Measurements from ENCODE around the gene MEIOB.

MEIOB gene

GRCh38 chr16:1816396-1817275 is 55.3 kb downstream of the MEIOB start:
- no peak; the same call in 2 of the 3 replicates for ATAC-seq
- no peak for TF ChIP-seq CREB5 (CRISPR knock-in tag; IDR thresholded peaks at IDR 0.05; ENCODE audit: low read depth)

- no peak for ATAC-seq
- no peak for TF ChIP-seq CSDC2 (CRISPR knock-in tag; IDR thresholded peaks at IDR 0.05)
- TF ChIP-seq TCF4 (CRISPR knock-in tag; IDR thresholded peaks at IDR 0.05; ENCODE audit: borderline replicate concordance) = no peak
- TF ChIP-seq ESRRG (CRISPR knock-in tag; IDR thresholded peaks at IDR 0.05) = no peak
- TF ChIP-seq ZC3H10 (CRISPR knock-in tag; IDR thresholded peaks at IDR 0.05) = no peak
- TF ChIP-seq RARB (CRISPR knock-in tag; IDR thresholded peaks at IDR 0.05) = no peak
- TF ChIP-seq TSHZ2 (CRISPR knock-in tag; IDR thresholded peaks at IDR 0.05) = no peak
- no peak for TF ChIP-seq BACH2 (CRISPR knock-in tag; IDR thresholded peaks at IDR 0.05; ENCODE audit: borderline replicate concordance)
Observed at GRCh38 chr16:1815461-1815860, 56.5 kb downstream of the MEIOB start.

- TF ChIP-seq TSHZ2 (CRISPR knock-in tag; IDR thresholded peaks at IDR 0.05) = no peak
- no peak for TF ChIP-seq OSR1 (CRISPR knock-in tag; IDR thresholded peaks at IDR 0.05)
- no peak for TF ChIP-seq SNAI2 (CRISPR knock-in tag; IDR thresholded peaks at IDR 0.05)
- no peak for TF ChIP-seq PPARA (CRISPR knock-in tag; IDR thresholded peaks at IDR 0.05; ENCODE audit: borderline replicate concordance)
- TF ChIP-seq ZFP3 (CRISPR knock-in tag; IDR thresholded peaks at IDR 0.05) = no peak
- TF ChIP-seq BACH2 (CRISPR knock-in tag; IDR thresholded peaks at IDR 0.05; ENCODE audit: borderline replicate concordance) = no peak
- no peak for TF ChIP-seq TOX (CRISPR knock-in tag; IDR thresholded peaks at IDR 0.05; ENCODE audit: borderline replicate concordance)
- TF ChIP-seq ESRRG (CRISPR knock-in tag; IDR thresholded peaks at IDR 0.05) = no peak
- no peak for TF ChIP-seq TCF4 (CRISPR knock-in tag; IDR thresholded peaks at IDR 0.05; ENCODE audit: borderline replicate concordance)
- no peak for TF ChIP-seq ZNF8 (CRISPR knock-in tag; IDR thresholded peaks at IDR 0.05)
- TF ChIP-seq ZFP30 (CRISPR knock-in tag; IDR thresholded peaks at IDR 0.05) = no peak
- TF ChIP-seq ZNF70 (CRISPR knock-in tag; IDR thresholded peaks at IDR 0.05) = no peak
- TF ChIP-seq GLIS3 (CRISPR knock-in tag; IDR thresholded peaks at IDR 0.05) = no peak
- TF ChIP-seq ISL1 (CRISPR knock-in tag; IDR thresholded peaks at IDR 0.05) = no peak
- no peak for TF ChIP-seq ZC3H10 (CRISPR knock-in tag; IDR thresholded peaks at IDR 0.05)
- TF ChIP-seq ARNTL (CRISPR knock-in tag; IDR thresholded peaks at IDR 0.05; ENCODE audit: borderline replicate concordance, low read depth) = no peak
- TF ChIP-seq POU6F1 (CRISPR knock-in tag; IDR thresholded peaks at IDR 0.05; ENCODE audit: borderline replicate concordance, low read depth) = no peak
- TF ChIP-seq CSDC2 (CRISPR knock-in tag; IDR thresholded peaks at IDR 0.05) = no peak
- TF ChIP-seq ZNF565 (CRISPR knock-in tag; conservative IDR thresholded peaks at IDR 0.05; ENCODE audit: low read depth) = no peak
- TF ChIP-seq RARB (CRISPR knock-in tag; IDR thresholded peaks at IDR 0.05) = no peak
- ATAC-seq = peak; percentile 82
Observed at GRCh38 chr16:1812732-1813163, 59.2 kb downstream of the MEIOB start.
